Measurements from ENCODE around the gene C1orf198.

C1orf198 gene

DNA sequence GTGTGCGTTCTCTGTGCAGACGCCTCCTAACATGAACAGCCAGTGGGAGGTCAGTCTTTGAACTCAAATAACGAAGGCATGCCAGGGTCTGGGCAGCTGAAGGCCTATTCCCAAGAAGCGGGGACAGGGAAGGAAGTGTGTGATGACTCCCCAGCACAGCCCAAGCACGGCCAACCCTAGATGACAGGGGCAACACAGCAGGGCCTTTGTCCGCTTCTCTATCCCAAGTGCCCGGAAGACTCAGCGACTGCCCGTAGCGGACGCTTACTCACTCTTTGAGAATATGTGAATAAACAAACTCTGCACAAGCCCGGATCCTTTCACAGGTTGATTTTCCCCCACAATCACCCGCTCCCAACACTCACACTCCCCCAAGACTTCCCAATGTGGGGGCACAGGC is 11.2 kb downstream of the C1orf198 start:
- no peak for DNase-seq (ENCODE audit: low read depth)
- TF ChIP-seq, protein P1, sequence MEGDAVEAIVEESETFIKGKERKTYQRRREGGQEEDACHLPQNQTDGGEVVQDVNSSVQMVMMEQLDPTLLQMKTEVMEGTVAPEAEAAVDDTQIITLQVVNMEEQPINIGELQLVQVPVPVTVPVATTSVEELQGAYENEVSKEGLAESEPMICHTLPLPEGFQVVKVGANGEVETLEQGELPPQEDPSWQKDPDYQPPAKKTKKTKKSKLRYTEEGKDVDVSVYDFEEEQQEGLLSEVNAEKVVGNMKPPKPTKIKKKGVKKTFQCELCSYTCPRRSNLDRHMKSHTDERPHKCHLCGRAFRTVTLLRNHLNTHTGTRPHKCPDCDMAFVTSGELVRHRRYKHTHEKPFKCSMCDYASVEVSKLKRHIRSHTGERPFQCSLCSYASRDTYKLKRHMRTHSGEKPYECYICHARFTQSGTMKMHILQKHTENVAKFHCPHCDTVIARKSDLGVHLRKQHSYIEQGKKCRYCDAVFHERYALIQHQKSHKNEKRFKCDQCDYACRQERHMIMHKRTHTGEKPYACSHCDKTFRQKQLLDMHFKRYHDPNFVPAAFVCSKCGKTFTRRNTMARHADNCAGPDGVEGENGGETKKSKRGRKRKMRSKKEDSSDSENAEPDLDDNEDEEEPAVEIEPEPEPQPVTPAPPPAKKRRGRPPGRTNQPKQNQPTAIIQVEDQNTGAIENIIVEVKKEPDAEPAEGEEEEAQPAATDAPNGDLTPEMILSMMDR (IDR thresholded peaks at IDR 0.05; ENCODE audit: insufficient read depth, low read depth, low read length, missing control alignments) = no peak
- H3K4me3 ChIP-seq (ENCODE audit: low read depth, low read length) = no peak overlapping the region

DNA sequence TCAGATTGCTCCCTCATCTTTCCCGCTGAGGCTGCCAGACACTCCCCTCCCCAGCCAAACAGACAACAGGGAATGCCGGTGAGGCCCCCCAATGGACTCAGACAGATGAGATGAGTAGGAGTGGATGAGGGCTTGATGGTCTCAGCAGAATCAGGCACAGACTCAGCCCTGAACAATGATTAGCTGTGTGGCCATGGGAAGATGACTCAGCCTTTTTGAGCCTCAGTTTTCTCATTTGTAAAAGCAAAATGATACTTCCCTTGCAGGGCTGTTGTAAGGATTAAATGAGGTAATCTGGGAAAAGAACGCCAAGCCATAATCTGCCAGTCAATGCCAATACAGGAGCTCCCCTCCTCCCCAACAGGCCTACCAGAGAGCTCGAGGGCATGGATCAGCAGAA is 12.4 kb downstream of the C1orf198 start:
- TF ChIP-seq, protein P1 (IDR thresholded peaks at IDR 0.05; ENCODE audit: insufficient read depth, low read depth, low read length, missing control alignments) = no peak
- DNase-seq (ENCODE audit: low read depth) = no peak
- H3K4me3 ChIP-seq (ENCODE audit: low read depth, low read length) = no peak overlapping the region

DNA sequence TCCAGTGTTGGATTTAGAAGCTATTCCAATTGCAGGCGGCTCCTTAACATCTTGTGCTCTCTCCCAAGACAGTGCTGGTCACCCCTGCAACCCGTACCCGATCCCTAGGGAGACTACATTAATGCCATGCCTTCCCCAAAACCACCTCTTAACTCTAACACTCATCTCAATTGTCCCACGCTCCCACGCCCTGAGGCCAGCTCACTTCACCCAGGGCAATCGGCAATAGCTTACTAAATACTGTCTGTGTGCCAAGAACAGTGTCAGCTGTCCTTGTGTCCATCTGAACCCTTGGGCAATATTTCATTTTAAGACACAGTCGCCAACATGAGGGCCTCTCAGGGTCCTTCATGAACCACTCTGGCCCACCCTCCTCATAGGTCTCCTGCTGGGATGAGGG is 13.9 kb downstream of the C1orf198 start:
- no peak overlapping the region for H3K4me3 ChIP-seq (ENCODE audit: low read depth, low read length)
- DNase-seq (ENCODE audit: low read depth) = no peak
- TF ChIP-seq, protein P1 (IDR thresholded peaks at IDR 0.05; ENCODE audit: insufficient read depth, low read depth, low read length, missing control alignments) = no peak

DNA sequence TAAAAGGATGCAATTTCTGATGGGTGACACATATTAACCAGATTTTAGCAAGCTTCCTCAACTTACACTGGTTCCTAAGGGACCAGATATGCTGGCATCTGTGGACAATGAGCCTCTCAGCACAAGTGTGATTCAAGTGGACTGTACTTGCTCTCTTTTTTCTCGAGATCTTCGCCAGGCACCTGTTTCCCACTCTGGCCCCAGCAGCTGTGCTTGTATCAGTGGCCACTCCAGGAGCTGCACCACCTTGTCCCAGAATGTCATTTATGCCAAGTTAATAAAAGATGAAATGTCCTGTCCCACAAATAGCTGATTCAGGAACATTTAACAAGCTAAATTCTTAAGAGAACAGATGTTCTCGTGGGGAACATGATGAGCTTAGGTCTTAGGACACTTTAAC is 14.6 kb downstream of the C1orf198 start:
- H3K4me3 ChIP-seq (ENCODE audit: low read depth, low read length) = no peak overlapping the region
- TF ChIP-seq, protein P1 (IDR thresholded peaks at IDR 0.05; ENCODE audit: insufficient read depth, low read depth, low read length, missing control alignments) = no peak
- no peak for DNase-seq (ENCODE audit: low read depth)

DNA sequence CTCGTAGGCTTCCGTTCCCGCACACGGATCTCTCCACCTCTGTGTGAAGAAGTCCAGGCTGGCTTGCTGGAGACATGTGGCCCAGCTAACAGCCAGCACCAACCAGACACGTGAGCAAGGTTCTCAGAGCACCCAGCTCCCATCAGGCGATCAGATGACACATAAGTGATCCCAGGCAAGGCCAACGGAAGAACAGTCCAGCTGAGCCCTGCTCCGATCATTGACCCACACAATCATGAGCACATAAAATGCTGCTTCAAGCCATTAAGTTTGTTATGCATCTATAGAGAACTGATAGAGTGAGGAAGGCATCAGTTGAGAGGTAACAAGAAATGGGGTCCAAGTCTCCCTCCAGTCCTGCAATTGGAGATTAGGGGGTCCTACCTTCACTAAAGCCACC is 15.4 kb downstream of the C1orf198 start:
- TF ChIP-seq, protein P1 (IDR thresholded peaks at IDR 0.05; ENCODE audit: insufficient read depth, low read depth, low read length, missing control alignments) = no peak
- H3K4me3 ChIP-seq (ENCODE audit: low read depth, low read length) = no peak overlapping the region
- DNase-seq (ENCODE audit: low read depth) = no peak

DNA sequence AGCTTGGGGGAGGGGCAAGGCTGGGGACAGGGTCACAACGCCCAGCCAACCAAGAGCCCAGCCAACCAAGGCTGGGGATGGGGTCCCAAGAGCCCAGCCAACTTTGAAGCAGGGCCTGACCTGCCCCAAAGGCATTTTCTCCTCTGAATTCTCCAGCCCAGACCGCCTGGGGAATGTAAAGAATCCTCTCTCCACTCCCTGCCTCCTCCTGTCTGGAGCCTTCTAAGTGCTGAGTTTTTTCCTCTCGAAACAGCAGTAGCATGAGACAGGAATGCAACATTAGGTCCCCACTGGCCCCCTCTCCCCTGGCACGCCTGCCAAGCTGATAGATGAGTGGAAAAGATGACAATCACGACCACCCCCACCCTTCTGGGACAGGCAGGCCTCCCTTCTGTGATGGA is 17.0 kb downstream of the C1orf198 start:
- DNase-seq (ENCODE audit: low read depth) = no peak
- H3K4me3 ChIP-seq (ENCODE audit: low read depth, low read length) = no peak overlapping the region
- TF ChIP-seq, protein P1 (IDR thresholded peaks at IDR 0.05; ENCODE audit: insufficient read depth, low read depth, low read length, missing control alignments) = no peak

DNA sequence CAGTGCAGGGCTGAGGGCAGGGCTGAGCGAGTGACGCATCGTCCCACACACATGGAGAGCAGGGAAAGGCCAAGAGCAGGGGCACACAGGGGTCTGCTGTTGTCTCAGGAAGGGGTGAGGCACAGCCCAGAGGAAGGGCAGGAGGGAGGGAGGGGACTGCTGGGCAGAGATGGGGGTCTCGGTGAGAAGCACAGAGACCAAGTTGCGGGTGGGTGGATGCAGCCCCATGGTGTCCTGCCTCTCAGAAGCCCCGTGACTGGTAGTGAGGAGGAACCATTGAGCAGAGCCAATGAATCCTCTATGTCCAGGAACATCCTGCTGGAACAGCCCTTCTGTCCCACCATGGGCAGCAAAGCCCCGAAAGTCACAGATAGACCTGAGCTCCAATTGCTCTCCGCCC is 17.8 kb downstream of the C1orf198 start:
- TF ChIP-seq, protein P1 (IDR thresholded peaks at IDR 0.05; ENCODE audit: insufficient read depth, low read depth, low read length, missing control alignments) = no peak
- DNase-seq (ENCODE audit: low read depth) = no peak
- H3K4me3 ChIP-seq (ENCODE audit: low read depth, low read length) = no peak overlapping the region
